SK-N-SH (cell line): ENCODE results near the gene SLC47A2. TPM values are rescaled to one million over a fixed set of nuclear protein-coding genes. Genes with fewer than 3 reads are reported as not detected.

Experiments used
- CTCF ChIA-PET: fragments of 300-600, 350-600 bp; formaldehyde crosslinking; extraction: SDS; loops from one replicate; lab custom pipeline; 2021; lab: Yijun Ruan, JAX
- POLR2A ChIA-PET: fragments of 350-600 bp; sonication (Branson Sonifier 250); formaldehyde crosslinking; extraction: SDS; loops from one replicate; lab custom pipeline; 2020; ENCODE audit warnings: antibody characterized with exemption, inconsistent platforms; lab: Yijun Ruan, JAX
- DNase-seq: peaks from one replicate; pipeline ENCODE4 v3.0.0; 2012
- H2AFZ ChIP-seq: fragments of 200-600 bp; sonication (generic); 2 replicates; pipeline ENCODE4 v1.8.1; 2016; ENCODE audit warnings: antibody characterized with exemption, mild to moderate bottlenecking, low read depth
- H3F3A ChIP-seq: fragments of 200-600 bp; sonication (generic); replicated peaks from 2 replicates; pipeline ENCODE3; 2016; ENCODE audit warnings: antibody characterized with exemption, mild to moderate bottlenecking; ENCODE audit not compliant: insufficient read depth
- H3K27ac ChIP-seq, 2 experiments: fragments of 200-500 bp in 1 of 2; fragments of 200-600 bp in 1 of 2; sonication (Bioruptor generic) in 1 of 2; sonication (generic), shearing (Covaris generic) in 1 of 2; 2 replicates each; pipeline versions ENCODE4 v1.5.1 to v1.6.1; 2014 to 2016; ENCODE audit warnings: low read depth in 2 of 2, inconsistent platforms in 1 of 2, low read length in 1 of 2, mild to moderate bottlenecking in 1 of 2, mixed read lengths in 1 of 2
- H3K27me3 ChIP-seq: fragments of 200-600 bp; sonication (generic), shearing (Covaris generic); 2 replicates; pipeline ENCODE4 v1.6.1; 2016; ENCODE audit warnings: mixed run types; ENCODE audit not compliant: insufficient read depth
- H3K36me3 ChIP-seq, 2 experiments: fragments of 200-500 bp in 1 of 2; fragments of 200-600 bp in 1 of 2; sonication (Bioruptor generic) in 1 of 2; sonication (generic) in 1 of 2; replicated peaks in 1 of 2; 2 replicates each; pipeline versions ENCODE3 to v1.5.1; 2014 to 2016; ENCODE audit warnings: low read length in 1 of 2, mild to moderate bottlenecking in 1 of 2; ENCODE audit not compliant: insufficient read depth in 2 of 2, control insufficient read depth in 1 of 2
- H3K4me1 ChIP-seq, 2 experiments: fragments of 200-500 bp in 1 of 2; fragments of 200-600 bp in 1 of 2; sonication (Bioruptor generic) in 1 of 2; sonication (generic), shearing (Covaris generic) in 1 of 2; 2 replicates each; pipeline versions ENCODE4 v1.5.1 to v1.6.1; 2014 to 2016; ENCODE audit warnings: low read depth in 1 of 2, low read length in 1 of 2, mixed run types in 1 of 2; ENCODE audit not compliant: insufficient read depth in 2 of 2, control insufficient read depth in 1 of 2
- H3K4me2 ChIP-seq: fragments of 200-600 bp; sonication (generic), shearing (Covaris generic); 2 replicates; pipeline ENCODE4 v1.6.1; 2017; ENCODE audit warnings: mixed run types
- H3K4me3 ChIP-seq, 2 experiments: fragments of 200-500 bp in 1 of 2; fragments of 200-600 bp in 1 of 2; sonication (Bioruptor generic) in 1 of 2; sonication (generic), shearing (Covaris generic) in 1 of 2; 2 replicates each; pipeline versions ENCODE4 v1.5.1 to v1.8.1; 2014 to 2016; ENCODE audit warnings: low read depth in 2 of 2, inconsistent platforms in 1 of 2, low read length in 1 of 2, mild to moderate bottlenecking in 1 of 2, mixed read lengths in 1 of 2, moderate library complexity in 1 of 2
- H3K79me2 ChIP-seq: fragments of 200-600 bp; sonication (generic); 2 replicates; pipeline ENCODE4 v1.8.1; 2017; ENCODE audit warnings: mild to moderate bottlenecking; ENCODE audit not compliant: insufficient read depth
- H3K9ac ChIP-seq: fragments of 200-600 bp; sonication (generic); 2 replicates; pipeline ENCODE4 v1.6.1; 2017; ENCODE audit warnings: mixed run types
- H3K9me2 ChIP-seq: fragments of 200-600 bp; sonication (generic); 2 replicates; pipeline ENCODE4 v1.6.1; 2017; ENCODE audit warnings: mixed run types
- H3K9me3 ChIP-seq: fragments of 200-600 bp; sonication (generic); 2 replicates; pipeline ENCODE4 v1.6.1; 2017; ENCODE audit warnings: mixed run types, mild to moderate bottlenecking, moderate library complexity
- H4K20me1 ChIP-seq: fragments of 200-600 bp; sonication (generic); 2 replicates; pipeline ENCODE4 v1.6.1; 2017; ENCODE audit warnings: mild to moderate bottlenecking, mixed run types; ENCODE audit not compliant: insufficient read depth
- EP300 ChIP-seq, 2 experiments: IDR thresholded peaks; 2 replicates each; pipeline versions ENCODE4 v1.4.0 to v1.6.1; 2012; ENCODE audit warnings: borderline replicate concordance in 1 of 2, low read depth in 1 of 2, low read length in 1 of 2
- FOXM1 ChIP-seq: IDR thresholded peaks from 2 replicates; pipeline ENCODE4 v1.4.0; 2012; ENCODE audit warnings: low read depth, mild to moderate bottlenecking
- GABPA ChIP-seq: IDR thresholded peaks from 2 replicates; pipeline ENCODE4 v1.4.0; 2012; ENCODE audit warnings: low read depth, mild to moderate bottlenecking
- JUND ChIP-seq: IDR thresholded peaks from 2 replicates; pipeline ENCODE4 v1.4.0; 2012
- MEF2A ChIP-seq: IDR thresholded peaks from 2 replicates; pipeline ENCODE4 v1.4.0; 2012; ENCODE audit warnings: low read depth, borderline replicate concordance
- MXI1 ChIP-seq: IDR thresholded peaks from 2 replicates; pipeline ENCODE4 v1.6.1; 2012; ENCODE audit warnings: mild to moderate bottlenecking, low read depth, low read length, improper control_type of control experiment
- POLR2AphosphoS5 ChIP-seq: IDR thresholded peaks from 2 replicates; pipeline ENCODE4 v1.6.1; 2012; ENCODE audit warnings: low read depth, low read length
- TAF1 ChIP-seq: IDR thresholded peaks from 2 replicates; pipeline ENCODE4 v1.6.1; 2012; ENCODE audit warnings: low read depth, mild to moderate bottlenecking, low read length, moderate library complexity, borderline replicate concordance
- WGBS: methylation state at CpG from one replicate; pipeline ENCODE4 v1.1.6; 2017; ENCODE audit warnings: low lambda C conversion rate; 5-methylcytosine and 5-hydroxymethylcytosine counted together
- polyA plus RNA-seq, 3 experiments: library from polyadenylated mRNA; depleted of rRNA; stranded (reverse); fragments of >200 nt; gene quantifications; 2 replicates each; pipeline ENCODE4 v1.2.3, GENCODE V29; 2012
- TF ChIP-seq, protein P1 (sequence below): fragments of 150-350 bp; IDR thresholded peaks from 2 replicates; pipeline ENCODE4 v1.6.1; 2017; ENCODE audit warnings: antibody characterized with exemption, low read length, low read depth, borderline replicate concordance
- TF ChIP-seq, protein P2 (sequence below): IDR thresholded peaks from 2 replicates; pipeline ENCODE4 v1.4.0; 2012; ENCODE audit warnings: low read depth, borderline replicate concordance
- TF ChIP-seq, protein P3 (sequence below): IDR thresholded peaks from 2 replicates; pipeline ENCODE4 v1.4.0; 2012; ENCODE audit warnings: low read depth, borderline replicate concordance
- TF ChIP-seq, protein P4 (sequence below): IDR thresholded peaks from 2 replicates; pipeline ENCODE4 v1.6.1; 2012; ENCODE audit warnings: mild to moderate bottlenecking, low read depth, low read length, moderate library complexity
- TF ChIP-seq, protein P5 (sequence below): IDR thresholded peaks from 2 replicates; pipeline ENCODE4; 2012
- TF ChIP-seq, protein P6 (sequence below): fragments of 150-350 bp; IDR thresholded peaks from 2 replicates; pipeline ENCODE4 v1.6.1; 2016; ENCODE audit warnings: mild to moderate bottlenecking, low read depth, low read length

SLC47A2 gene
- polyA plus RNA-seq, 1 of the 3 experiments (the other 2 are of a cell fraction) = not detected

DNA sequence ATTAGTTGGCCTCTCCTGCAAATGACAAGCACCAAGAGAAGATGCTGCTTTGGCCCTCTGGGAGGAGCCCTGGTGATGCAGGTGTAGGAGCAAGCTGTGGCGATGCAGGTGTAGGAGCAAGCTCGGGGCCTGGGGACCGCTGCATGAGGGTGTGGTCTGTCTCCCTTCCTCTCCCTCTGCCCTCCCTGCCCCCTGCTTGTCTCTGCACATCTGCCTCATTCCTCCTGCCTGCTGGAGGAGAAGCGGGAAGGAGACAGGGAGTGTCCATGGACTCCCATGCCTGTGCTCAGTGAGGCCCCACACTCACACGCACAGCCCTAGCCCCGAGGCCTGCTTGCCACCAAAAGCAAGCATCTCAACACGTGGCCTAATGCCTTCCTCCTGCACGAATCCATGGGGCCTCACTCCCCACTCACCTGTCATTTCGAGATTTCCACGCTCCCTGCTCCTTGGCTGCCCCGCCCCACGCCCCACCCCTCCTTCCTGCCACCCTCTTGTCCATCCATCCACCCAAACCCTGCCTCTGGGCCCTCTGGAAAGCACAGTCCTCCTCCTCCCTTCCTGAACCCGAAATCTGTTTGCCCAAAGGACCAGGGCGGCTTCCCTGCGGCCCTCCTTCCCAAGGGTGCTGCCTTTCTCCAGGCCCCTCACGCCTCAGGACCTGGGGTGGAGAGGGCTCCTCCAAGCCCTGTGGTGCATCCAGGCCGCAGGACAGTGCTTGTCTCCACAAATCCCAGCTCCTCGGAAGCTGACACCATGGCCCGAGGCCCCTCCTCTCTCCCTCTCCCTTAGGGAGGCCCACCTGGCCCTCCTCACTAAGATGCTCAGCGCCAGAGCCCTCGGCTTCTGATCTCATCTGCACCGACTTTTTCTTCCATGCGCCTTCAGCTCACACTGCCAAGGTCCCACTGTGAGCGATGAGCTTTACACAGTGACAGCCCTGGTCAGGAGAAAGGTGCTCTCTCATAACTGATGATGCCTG lies 43.5 kb upstream of the SLC47A2 start:
- no peak for DNase-seq
- H2AFZ ChIP-seq = no peak overlapping the region

More for the DNA sequence above, 43.5 kb upstream of the SLC47A2 start:
- no peaks in the 10 kb centered on the region for H3K79me2 ChIP-seq
- H3K9me2 ChIP-seq = no peaks in the 10 kb centered on the region
- 84% methylated on average over 18 of the region's 24 CpGs for WGBS
- no peak overlapping the region for H3K4me2 ChIP-seq
- peaks cover 0 to 2% of the 10 kb centered on the region in 2 experiments; a peak in 1 of 4 replicates for H3K4me1 ChIP-seq
- no peak overlapping the region for H3K4me3 ChIP-seq
- H3K27ac ChIP-seq = no peak overlapping the region
- no peaks in the 10 kb centered on the region for H3K9me3 ChIP-seq
- H4K20me1 ChIP-seq = no peaks in the 10 kb centered on the region
- H3K9ac ChIP-seq = no peak overlapping the region
- no peaks in the 10 kb centered on the region for H3K36me3 ChIP-seq
- no peaks in the 10 kb centered on the region for H3K27me3 ChIP-seq
- CTCF ChIA-PET = interaction anchor here (0.9 to 8.8 kb wide), 5 partner anchors 12 to 245 kb away, joined by 3 to 292 read pairs (median 4); partner anchors contain the start of genes ALDH3A1 and ALDH3A2
- H3F3A ChIP-seq = no peaks in the 10 kb centered on the region
- POLR2A ChIA-PET = no interaction called here
- no peak for TF ChIP-seq FOXM1
- TF ChIP-seq, protein P1, sequence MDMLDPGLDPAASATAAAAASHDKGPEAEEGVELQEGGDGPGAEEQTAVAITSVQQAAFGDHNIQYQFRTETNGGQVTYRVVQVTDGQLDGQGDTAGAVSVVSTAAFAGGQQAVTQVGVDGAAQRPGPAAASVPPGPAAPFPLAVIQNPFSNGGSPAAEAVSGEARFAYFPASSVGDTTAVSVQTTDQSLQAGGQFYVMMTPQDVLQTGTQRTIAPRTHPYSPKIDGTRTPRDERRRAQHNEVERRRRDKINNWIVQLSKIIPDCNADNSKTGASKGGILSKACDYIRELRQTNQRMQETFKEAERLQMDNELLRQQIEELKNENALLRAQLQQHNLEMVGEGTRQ = no peak
- TF ChIP-seq, protein P2, sequence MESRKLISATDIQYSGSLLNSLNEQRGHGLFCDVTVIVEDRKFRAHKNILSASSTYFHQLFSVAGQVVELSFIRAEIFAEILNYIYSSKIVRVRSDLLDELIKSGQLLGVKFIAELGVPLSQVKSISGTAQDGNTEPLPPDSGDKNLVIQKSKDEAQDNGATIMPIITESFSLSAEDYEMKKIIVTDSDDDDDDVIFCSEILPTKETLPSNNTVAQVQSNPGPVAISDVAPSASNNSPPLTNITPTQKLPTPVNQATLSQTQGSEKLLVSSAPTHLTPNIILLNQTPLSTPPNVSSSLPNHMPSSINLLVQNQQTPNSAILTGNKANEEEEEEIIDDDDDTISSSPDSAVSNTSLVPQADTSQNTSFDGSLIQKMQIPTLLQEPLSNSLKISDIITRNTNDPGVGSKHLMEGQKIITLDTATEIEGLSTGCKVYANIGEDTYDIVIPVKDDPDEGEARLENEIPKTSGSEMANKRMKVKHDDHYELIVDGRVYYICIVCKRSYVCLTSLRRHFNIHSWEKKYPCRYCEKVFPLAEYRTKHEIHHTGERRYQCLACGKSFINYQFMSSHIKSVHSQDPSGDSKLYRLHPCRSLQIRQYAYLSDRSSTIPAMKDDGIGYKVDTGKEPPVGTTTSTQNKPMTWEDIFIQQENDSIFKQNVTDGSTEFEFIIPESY = no peak
- no peak for TF ChIP-seq MXI1
- TF ChIP-seq TAF1 = no peak
- TF ChIP-seq, protein P3, sequence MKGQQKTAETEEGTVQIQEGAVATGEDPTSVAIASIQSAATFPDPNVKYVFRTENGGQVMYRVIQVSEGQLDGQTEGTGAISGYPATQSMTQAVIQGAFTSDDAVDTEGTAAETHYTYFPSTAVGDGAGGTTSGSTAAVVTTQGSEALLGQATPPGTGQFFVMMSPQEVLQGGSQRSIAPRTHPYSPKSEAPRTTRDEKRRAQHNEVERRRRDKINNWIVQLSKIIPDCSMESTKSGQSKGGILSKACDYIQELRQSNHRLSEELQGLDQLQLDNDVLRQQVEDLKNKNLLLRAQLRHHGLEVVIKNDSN = no peak
- TF ChIP-seq, protein P4, sequence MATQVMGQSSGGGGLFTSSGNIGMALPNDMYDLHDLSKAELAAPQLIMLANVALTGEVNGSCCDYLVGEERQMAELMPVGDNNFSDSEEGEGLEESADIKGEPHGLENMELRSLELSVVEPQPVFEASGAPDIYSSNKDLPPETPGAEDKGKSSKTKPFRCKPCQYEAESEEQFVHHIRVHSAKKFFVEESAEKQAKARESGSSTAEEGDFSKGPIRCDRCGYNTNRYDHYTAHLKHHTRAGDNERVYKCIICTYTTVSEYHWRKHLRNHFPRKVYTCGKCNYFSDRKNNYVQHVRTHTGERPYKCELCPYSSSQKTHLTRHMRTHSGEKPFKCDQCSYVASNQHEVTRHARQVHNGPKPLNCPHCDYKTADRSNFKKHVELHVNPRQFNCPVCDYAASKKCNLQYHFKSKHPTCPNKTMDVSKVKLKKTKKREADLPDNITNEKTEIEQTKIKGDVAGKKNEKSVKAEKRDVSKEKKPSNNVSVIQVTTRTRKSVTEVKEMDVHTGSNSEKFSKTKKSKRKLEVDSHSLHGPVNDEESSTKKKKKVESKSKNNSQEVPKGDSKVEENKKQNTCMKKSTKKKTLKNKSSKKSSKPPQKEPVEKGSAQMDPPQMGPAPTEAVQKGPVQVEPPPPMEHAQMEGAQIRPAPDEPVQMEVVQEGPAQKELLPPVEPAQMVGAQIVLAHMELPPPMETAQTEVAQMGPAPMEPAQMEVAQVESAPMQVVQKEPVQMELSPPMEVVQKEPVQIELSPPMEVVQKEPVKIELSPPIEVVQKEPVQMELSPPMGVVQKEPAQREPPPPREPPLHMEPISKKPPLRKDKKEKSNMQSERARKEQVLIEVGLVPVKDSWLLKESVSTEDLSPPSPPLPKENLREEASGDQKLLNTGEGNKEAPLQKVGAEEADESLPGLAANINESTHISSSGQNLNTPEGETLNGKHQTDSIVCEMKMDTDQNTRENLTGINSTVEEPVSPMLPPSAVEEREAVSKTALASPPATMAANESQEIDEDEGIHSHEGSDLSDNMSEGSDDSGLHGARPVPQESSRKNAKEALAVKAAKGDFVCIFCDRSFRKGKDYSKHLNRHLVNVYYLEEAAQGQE = no peak
- no peak for TF ChIP-seq MEF2A
- no peak for TF ChIP-seq EP300 (IDR thresholded peaks at IDR 0.05; ENCODE audit: borderline replicate concordance in 1 of 2, low read depth in 1 of 2, low read length in 1 of 2)
- TF ChIP-seq POLR2AphosphoS5 = no peak
- TF ChIP-seq, protein P5, sequence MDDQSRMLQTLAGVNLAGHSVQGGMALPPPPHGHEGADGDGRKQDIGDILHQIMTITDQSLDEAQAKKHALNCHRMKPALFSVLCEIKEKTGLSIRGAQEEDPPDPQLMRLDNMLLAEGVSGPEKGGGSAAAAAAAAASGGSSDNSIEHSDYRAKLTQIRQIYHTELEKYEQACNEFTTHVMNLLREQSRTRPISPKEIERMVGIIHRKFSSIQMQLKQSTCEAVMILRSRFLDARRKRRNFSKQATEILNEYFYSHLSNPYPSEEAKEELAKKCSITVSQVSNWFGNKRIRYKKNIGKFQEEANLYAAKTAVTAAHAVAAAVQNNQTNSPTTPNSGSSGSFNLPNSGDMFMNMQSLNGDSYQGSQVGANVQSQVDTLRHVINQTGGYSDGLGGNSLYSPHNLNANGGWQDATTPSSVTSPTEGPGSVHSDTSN = no peak
- no peak for TF ChIP-seq GABPA
- TF ChIP-seq JUND = no peak
- TF ChIP-seq, protein P6, sequence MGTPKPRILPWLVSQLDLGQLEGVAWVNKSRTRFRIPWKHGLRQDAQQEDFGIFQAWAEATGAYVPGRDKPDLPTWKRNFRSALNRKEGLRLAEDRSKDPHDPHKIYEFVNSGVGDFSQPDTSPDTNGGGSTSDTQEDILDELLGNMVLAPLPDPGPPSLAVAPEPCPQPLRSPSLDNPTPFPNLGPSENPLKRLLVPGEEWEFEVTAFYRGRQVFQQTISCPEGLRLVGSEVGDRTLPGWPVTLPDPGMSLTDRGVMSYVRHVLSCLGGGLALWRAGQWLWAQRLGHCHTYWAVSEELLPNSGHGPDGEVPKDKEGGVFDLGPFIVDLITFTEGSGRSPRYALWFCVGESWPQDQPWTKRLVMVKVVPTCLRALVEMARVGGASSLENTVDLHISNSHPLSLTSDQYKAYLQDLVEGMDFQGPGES = no peak
